ENCODE data around the gene ARHGAP1.

ARHGAP1 gene

GRCh38 chr11:46726206-46726862 lies 25.9 kb upstream of the ARHGAP1 start:
- no peak overlapping the region for H3K4me3 ChIP-seq (ENCODE audit: low read depth, low read length)
- no peaks in the 10 kb centered on the region for H3K36me3 ChIP-seq
- H3K4me1 ChIP-seq = no peaks in the 10 kb centered on the region
- no peak for DNase-seq
- TF ChIP-seq CTCF (IDR thresholded peaks at IDR 0.05; ENCODE audit: low read depth, low read length) = no peak
- H3K27me3 ChIP-seq = no peaks in the 10 kb centered on the region
- no peaks in the 10 kb centered on the region for H3K9me3 ChIP-seq

- H3K4me1 ChIP-seq = no peaks in the 10 kb centered on the region
- DNase-seq = no peak
Measured at GRCh38 chr11:46725338-46726205, 25.2 kb upstream of the ARHGAP1 start.

GRCh38 chr11:46724088-46724487 lies 23.7 kb upstream of the ARHGAP1 start:
- no peak for DNase-seq
- no peak for TF ChIP-seq CTCF (IDR thresholded peaks at IDR 0.05; ENCODE audit: low read depth, low read length)
- H3K4me1 ChIP-seq = no peaks in the 10 kb centered on the region

More at GRCh38 chr11:46725338-46726205, 25.2 kb upstream of the ARHGAP1 start:
- no peak overlapping the region for H3K4me3 ChIP-seq (ENCODE audit: low read depth, low read length)
- H3K36me3 ChIP-seq = no peaks in the 10 kb centered on the region
- no peaks in the 10 kb centered on the region for H3K9me3 ChIP-seq
- H3K27me3 ChIP-seq = no peaks in the 10 kb centered on the region
- TF ChIP-seq CTCF (IDR thresholded peaks at IDR 0.05; ENCODE audit: low read depth, low read length) = no peak

GRCh38 chr11:46723359-46723680 lies 22.9 kb upstream of the ARHGAP1 start:
- no peaks in the 10 kb centered on the region for H3K36me3 ChIP-seq
- no peaks in the 10 kb centered on the region for H3K4me1 ChIP-seq
- DNase-seq = no peak
- no peaks in the 10 kb centered on the region for H3K27me3 ChIP-seq
- H3K9me3 ChIP-seq = no peaks in the 10 kb centered on the region
- no peak for TF ChIP-seq CTCF (IDR thresholded peaks at IDR 0.05; ENCODE audit: low read depth, low read length)
- no peak overlapping the region for H3K4me3 ChIP-seq (ENCODE audit: low read depth, low read length)

More at GRCh38 chr11:46724088-46724487, 23.7 kb upstream of the ARHGAP1 start:
- no peaks in the 10 kb centered on the region for H3K27me3 ChIP-seq
- H3K9me3 ChIP-seq = no peaks in the 10 kb centered on the region
- H3K36me3 ChIP-seq = no peaks in the 10 kb centered on the region
- no peak overlapping the region for H3K4me3 ChIP-seq (ENCODE audit: low read depth, low read length)

GRCh38 chr11:46722566-46723358 lies 22.3 kb upstream of the ARHGAP1 start:
- Histone ChIP-seq H3K4me1 (no peaks in the 10 kb centered on the region), H3K36me3 (no peaks in the 10 kb centered on the region), H3K9me3 (no peaks in the 10 kb centered on the region), H3K27me3 (no peaks in the 10 kb centered on the region), H3K4me3 (ENCODE audit: low read depth, low read length) (no peak overlapping the region)
- DNase-seq = no peak
- no peak for TF ChIP-seq CTCF (IDR thresholded peaks at IDR 0.05; ENCODE audit: low read depth, low read length)

Data from BE2C (cell line).